ENCODE measurements around the gene BTN1A1. TPM values are rescaled to one million over a fixed set of nuclear protein-coding genes. Genes with fewer than 3 reads are reported as not detected.
"Not testable (repeated sequence)": the region's sequence is repeated elsewhere in the genome, so short reads cannot be mapped to it uniquely, and the experiment has no call there.

Gene BTN1A1
- total RNA-seq, 2 donors from 2014 or later: not detected

GRCh38 chr6:26502626-26503025 is 2.5 kb downstream of the BTN1A1 start:
- Histone ChIP-seq H3K9me3 (no peaks in the 10 kb centered on the region), H3K4me1 (peaks cover 8% of the 10 kb centered on the region), H3K4me3 (no peak overlapping the region), H3K27me3 (peaks cover 6 to 23% of the 10 kb centered on the region in 2 donors), H3K36me3 (replicated peaks in 1 of 2; ENCODE audit: insufficient read depth in 1 of 2, low read depth in 2 of 2) (no peaks in the 10 kb centered on the region), H3K27ac (no peak overlapping the region)
- TF ChIP-seq POLR2A (IDR thresholded peaks at IDR 0.05): no peak
- TF ChIP-seq CTCF (IDR thresholded peaks at IDR 0.05): no peak
- no peak for ATAC-seq
- WGBS, 2 donors: 85 to 86% methylated on average over 3 of the region's 3 CpGs
- intact Hi-C loops (cut with DNase I): no loop called here
- DNase-seq: no peak

- no peak for TF ChIP-seq CTCF (IDR thresholded peaks at IDR 0.05)
- intact Hi-C loops (cut with DNase I): no loop called here
- DNase-seq (no peak), ATAC-seq (no peak)
- Histone ChIP-seq H3K4me1 (no peaks in the 10 kb centered on the region), H3K9me3 (no peaks in the 10 kb centered on the region), H3K4me3 (no peak overlapping the region), H3K27me3 (peaks cover 0 to 6% of the 10 kb centered on the region in 2 donors), H3K36me3 (replicated peaks in 1 of 2; ENCODE audit: insufficient read depth in 1 of 2, low read depth in 2 of 2) (no peaks in the 10 kb centered on the region), H3K27ac (no peak overlapping the region)
- 46 to 47% methylated on average over 3 of the region's 3 CpGs for WGBS, 2 donors
Observed at GRCh38 chr6:26507658-26508057, 7.6 kb downstream of the BTN1A1 start.

GRCh38 chr6:26511033-26511432 is 10.9 kb downstream of the BTN1A1 start:
- DNase-seq; H3K27ac ChIP-seq; intact Hi-C loops (cut with DNase I); H3K36me3 ChIP-seq (replicated peaks in 1 of 2; ENCODE audit: insufficient read depth in 1 of 2, low read depth in 2 of 2); H3K4me1 ChIP-seq; H3K27me3 ChIP-seq; H3K4me3 ChIP-seq; ATAC-seq; H3K9me3 ChIP-seq: not testable (repeated sequence)
- WGBS, 2 donors: 69 to 74% methylated on average over 8 of the region's 8 CpGs

- Histone ChIP-seq H3K27me3 (no peaks in the 10 kb centered on the region), H3K27ac (no peak overlapping the region), H3K36me3 (replicated peaks in 1 of 2; ENCODE audit: insufficient read depth in 1 of 2, low read depth in 2 of 2) (no peaks in the 10 kb centered on the region), H3K4me1 (peaks cover under 1% of the 10 kb centered on the region), H3K4me3 (no peak overlapping the region), H3K9me3 (no peaks in the 10 kb centered on the region)
- TF ChIP-seq POLR2A (IDR thresholded peaks at IDR 0.05): no peak
- no peak for TF ChIP-seq CTCF (IDR thresholded peaks at IDR 0.05)
- ATAC-seq (no peak), DNase-seq (no peak)
- 59 to 60% methylated on average over 2 of the region's 2 CpGs for WGBS, 2 donors
- intact Hi-C loops (cut with DNase I): no loop called here
Observed at GRCh38 chr6:26514984-26515383, 14.9 kb downstream of the BTN1A1 start.

GRCh38 chr6:26516481-26517427 is 16.7 kb downstream of the BTN1A1 start:
- Histone ChIP-seq H3K27me3 (no peaks in the 10 kb centered on the region), H3K9me3 (no peaks in the 10 kb centered on the region), H3K36me3 (replicated peaks in 1 of 2; ENCODE audit: insufficient read depth in 1 of 2, low read depth in 2 of 2) (no peaks in the 10 kb centered on the region), H3K4me1 (peaks cover 9% of the 10 kb centered on the region), H3K4me3 (no peak overlapping the region), H3K27ac (no peak overlapping the region)
- TF ChIP-seq CTCF (IDR thresholded peaks at IDR 0.05) (no peak), POLR2A (IDR thresholded peaks at IDR 0.05) (no peak)
- ATAC-seq: no peak
- DNase-seq: no peak
- 68 to 73% methylated on average over 9 of the region's 9 CpGs for WGBS, 2 donors
- intact Hi-C loops (cut with DNase I): no loop called here
